GM21529 (cell line): ENCODE measurements around the gene SFN.
"Not testable (repeated sequence)": the region's sequence is repeated elsewhere in the genome, so short reads cannot be mapped to it uniquely, and the experiment has no call there.

Experiments
- ATAC-seq: cut with Tn5 transposase; IDR thresholded peaks from one replicate; pipeline ENCODE4 v1.9.1; 2021; ENCODE audit not compliant: unreplicated experiment

Gene SFN

GRCh38 chr1:26862781-26863684, at the start of gene SFN:
Gene SFN (plus strand): TSS chr1:26863149. CDS start chr1:26863213, 64 bp downstream.
- no peak for ATAC-seq

GRCh38 chr1:26814377-26814776, 48.6 kb upstream of the SFN start:
- ATAC-seq: no peak

- ATAC-seq: no peak
Measured at GRCh38 chr1:26814893-26815292, 48.1 kb upstream of the SFN start.

- peak; percentile 94 for ATAC-seq
Measured at GRCh38 chr1:26820784-26821269, 42.1 kb upstream of the SFN start.

GRCh38 chr1:26822737-26823395, 40.1 kb upstream of the SFN start:
- ATAC-seq: no peak

GRCh38 chr1:26824731-26825130, 38.2 kb upstream of the SFN start:
- no peak for ATAC-seq

GRCh38 chr1:26826261-26827105, 36.5 kb upstream of the SFN start, which contains the start of gene ZDHHC18:
Gene ZDHHC18 (plus strand): TSS chr1:26826688. CDS start chr1:26826805, 117 bp downstream.
- peak; percentile 66 for ATAC-seq

- ATAC-seq: no peak
Measured at GRCh38 chr1:26827106-26827604, 35.8 kb upstream of the SFN start.

- no peak for ATAC-seq
Measured at GRCh38 chr1:26827663-26828062, 35.3 kb upstream of the SFN start.

GRCh38 chr1:26828411-26828991, 34.4 kb upstream of the SFN start:
- ATAC-seq: no peak

- no peak for ATAC-seq
Measured at GRCh38 chr1:26829184-26829911, 33.6 kb upstream of the SFN start.

- ATAC-seq: no peak
Measured at GRCh38 chr1:26831059-26831458, 31.9 kb upstream of the SFN start.

- ATAC-seq: no peak
Measured at GRCh38 chr1:26831546-26832248, 31.3 kb upstream of the SFN start.

GRCh38 chr1:26832249-26832960, 30.5 kb upstream of the SFN start:
- ATAC-seq: no peak

GRCh38 chr1:26833432-26834405, 29.2 kb upstream of the SFN start:
- ATAC-seq: peak; percentile 82

- not testable (repeated sequence) for ATAC-seq
Measured at GRCh38 chr1:26837665-26838064, 25.3 kb upstream of the SFN start.
